ENCODE measurements around the gene OTOG.

GRCh38 chr11:17608821-17609220 is 61.8 kb downstream of the OTOG start:
- TF ChIP-seq CTCF (IDR thresholded peaks at IDR 0.05) (no peak), POLR2A (IDR thresholded peaks at IDR 0.05) (no peak)

Data from Peyer's patch (tissue), 4 donors.